Fibroblast of lung (primary cell): Measurements from ENCODE around the gene LSM3.

Source experiments
- EZH2 ChIP-seq: IDR thresholded peaks from 2 replicates; pipeline ENCODE4 v1.5.1; 2012; ENCODE audit warnings: low read length, control low read depth, mild to moderate bottlenecking; ENCODE audit errors: missing control alignments
- TF ChIP-seq, protein P1 (sequence below), 2 donors: IDR thresholded peaks in 1 of 2; conservative IDR thresholded peaks in 1 of 2; 1 replicate in 1 of 2; 2 replicates in 1 of 2; pipeline ENCODE4 v1.5.1; 2011 to 2012; ENCODE audit warnings: low read length in 2 of 2, control low read depth in 1 of 2, inconsistent platforms in 1 of 2, low read depth in 1 of 2, mild to moderate bottlenecking in 1 of 2

DNA sequence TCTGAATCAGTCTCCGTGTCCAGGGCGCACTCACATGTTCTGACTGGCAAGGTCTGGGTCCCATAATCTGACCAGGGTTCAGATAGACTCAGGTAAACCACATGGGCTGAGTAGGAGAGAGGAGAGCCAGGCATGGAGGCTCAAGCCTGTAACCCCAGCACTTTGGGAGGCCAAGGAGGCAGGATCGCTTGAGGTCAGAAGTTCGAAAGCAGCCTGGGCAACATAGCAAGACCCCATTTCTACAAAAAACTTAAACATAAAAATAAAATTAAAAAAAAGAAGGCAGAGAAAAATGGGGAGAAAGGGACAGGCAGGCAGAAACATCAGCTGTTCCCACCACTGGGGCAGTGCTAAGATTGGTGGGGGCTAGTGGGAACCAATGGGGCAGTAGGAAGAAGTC, 48.4 kb upstream of the LSM3 start:
- TF ChIP-seq, protein P1, sequence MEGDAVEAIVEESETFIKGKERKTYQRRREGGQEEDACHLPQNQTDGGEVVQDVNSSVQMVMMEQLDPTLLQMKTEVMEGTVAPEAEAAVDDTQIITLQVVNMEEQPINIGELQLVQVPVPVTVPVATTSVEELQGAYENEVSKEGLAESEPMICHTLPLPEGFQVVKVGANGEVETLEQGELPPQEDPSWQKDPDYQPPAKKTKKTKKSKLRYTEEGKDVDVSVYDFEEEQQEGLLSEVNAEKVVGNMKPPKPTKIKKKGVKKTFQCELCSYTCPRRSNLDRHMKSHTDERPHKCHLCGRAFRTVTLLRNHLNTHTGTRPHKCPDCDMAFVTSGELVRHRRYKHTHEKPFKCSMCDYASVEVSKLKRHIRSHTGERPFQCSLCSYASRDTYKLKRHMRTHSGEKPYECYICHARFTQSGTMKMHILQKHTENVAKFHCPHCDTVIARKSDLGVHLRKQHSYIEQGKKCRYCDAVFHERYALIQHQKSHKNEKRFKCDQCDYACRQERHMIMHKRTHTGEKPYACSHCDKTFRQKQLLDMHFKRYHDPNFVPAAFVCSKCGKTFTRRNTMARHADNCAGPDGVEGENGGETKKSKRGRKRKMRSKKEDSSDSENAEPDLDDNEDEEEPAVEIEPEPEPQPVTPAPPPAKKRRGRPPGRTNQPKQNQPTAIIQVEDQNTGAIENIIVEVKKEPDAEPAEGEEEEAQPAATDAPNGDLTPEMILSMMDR (conservative IDR thresholded peaks at IDR 0.05 in 1 of 2, IDR thresholded peaks at IDR 0.05 in 1 of 2; ENCODE audit: low read depth in 1 of 2, low read length in 2 of 2) = no peak
- TF ChIP-seq EZH2 = no peak
